Measurements from ENCODE around the gene NAPG.
"Not testable (repeated sequence)": the region's sequence is repeated elsewhere in the genome, so short reads cannot be mapped to it uniquely, and the experiment has no call there.

Gene NAPG

DNA sequence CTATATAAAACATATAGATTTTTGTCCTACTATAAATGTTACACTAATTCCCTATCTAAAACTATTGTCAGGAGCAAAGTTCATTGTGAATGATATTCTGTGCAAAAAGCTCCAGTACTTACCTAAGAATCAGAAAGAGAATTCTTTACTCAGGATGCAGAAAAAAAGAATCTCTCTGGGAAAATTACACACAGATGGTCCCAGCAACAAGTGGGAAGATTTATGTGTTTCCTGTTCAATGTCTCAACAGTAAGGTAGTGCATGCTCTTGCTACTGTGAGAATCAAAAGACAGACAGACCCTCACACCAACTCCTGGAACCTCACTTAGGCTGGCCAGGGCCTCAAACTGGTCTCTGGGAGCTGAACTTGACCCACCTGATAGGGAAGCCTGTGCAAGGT is 11.2 kb upstream of the NAPG start:
- DNase-seq = no peak

DNA sequence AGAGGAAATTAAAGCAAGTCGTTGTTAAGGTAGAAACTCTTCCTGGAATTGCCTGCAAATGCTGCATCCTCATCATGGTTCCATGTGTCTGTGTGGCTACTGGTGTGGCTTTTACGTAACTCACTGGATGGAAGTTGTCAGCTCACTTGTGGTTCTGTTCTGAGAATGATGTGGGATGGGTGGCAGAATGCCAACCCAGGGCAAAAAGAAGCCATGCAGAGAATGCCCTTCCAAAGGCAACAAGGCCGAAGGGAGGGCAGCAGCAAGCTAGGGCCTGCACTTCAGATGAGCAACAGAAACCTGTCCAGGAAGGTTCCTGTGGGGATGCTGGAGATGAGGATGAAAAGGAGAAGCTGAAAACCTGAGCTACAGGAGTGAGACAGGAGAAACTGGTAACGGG is 10.4 kb upstream of the NAPG start:
- no peak for DNase-seq

DNA sequence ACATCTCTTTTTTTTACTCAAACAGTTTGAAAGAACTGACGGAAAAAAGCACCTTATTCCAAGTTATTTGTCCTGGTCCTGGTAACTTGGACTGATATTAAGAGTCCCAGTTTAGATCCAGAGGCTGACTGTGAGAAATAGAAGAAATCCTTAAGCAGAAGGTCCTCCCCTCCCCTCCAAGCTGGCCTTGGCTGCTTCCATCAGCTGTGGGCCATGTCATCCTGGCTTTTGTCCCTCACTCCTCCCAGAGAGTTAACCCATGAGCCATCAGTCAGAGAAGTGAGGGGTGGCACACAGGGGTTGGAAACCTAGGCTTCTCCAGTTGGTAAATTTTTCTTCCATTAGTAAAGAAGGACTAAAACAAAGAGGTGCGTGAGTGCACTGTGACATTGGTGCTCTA is 9.7 kb upstream of the NAPG start:
- no peak for DNase-seq

DNA sequence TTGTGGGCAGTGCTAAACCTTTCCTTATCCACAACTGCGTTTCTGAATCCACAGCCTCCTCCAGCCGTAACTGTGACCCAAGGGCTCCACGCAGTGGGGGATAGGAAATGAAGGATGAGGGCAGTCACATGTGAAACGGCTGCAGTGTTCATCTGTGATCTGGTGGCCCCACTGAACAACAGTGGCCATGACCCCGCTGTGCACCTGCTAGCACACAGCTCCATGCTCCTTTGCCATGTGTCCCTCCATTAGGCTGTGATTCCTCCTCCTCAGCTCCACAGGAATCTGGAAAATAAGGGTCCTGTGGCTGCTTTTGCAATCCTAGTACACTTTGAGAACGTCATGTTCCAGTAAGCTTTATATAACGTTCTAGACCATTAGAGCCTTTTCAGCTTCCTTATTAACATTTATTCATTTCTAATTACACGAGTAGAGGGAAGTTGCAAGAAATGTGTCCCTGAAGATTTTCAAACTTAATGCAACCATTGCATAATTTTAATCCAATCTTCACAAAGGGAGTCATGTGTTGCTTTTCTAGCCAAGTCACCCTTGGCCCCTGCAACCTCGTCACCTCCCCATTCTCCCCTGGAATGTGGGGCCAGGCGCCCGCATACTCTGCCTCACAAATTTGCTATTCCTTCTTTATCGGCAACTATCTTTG is 7.1 kb upstream of the NAPG start:
- DNase-seq = no peak

DNA sequence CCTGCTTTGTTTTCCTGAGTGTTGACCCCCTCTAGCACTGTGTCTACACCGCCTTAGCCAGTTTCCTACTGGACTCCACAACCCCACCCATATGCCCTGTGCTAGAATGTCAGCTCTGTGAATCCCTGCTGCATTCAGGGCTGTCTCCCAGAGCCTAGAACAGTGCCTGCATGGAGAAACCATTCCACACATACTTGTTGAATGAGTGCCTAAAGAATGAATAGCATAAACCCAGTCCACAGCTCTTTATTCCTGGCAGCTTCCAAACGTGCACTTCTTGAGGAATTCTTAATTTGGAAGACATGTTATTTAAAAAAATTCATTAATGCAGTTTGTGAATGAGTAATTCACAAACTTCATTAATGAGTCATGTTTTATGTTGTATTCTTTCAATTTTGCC is 6.5 kb upstream of the NAPG start:
- no peak for DNase-seq

DNA sequence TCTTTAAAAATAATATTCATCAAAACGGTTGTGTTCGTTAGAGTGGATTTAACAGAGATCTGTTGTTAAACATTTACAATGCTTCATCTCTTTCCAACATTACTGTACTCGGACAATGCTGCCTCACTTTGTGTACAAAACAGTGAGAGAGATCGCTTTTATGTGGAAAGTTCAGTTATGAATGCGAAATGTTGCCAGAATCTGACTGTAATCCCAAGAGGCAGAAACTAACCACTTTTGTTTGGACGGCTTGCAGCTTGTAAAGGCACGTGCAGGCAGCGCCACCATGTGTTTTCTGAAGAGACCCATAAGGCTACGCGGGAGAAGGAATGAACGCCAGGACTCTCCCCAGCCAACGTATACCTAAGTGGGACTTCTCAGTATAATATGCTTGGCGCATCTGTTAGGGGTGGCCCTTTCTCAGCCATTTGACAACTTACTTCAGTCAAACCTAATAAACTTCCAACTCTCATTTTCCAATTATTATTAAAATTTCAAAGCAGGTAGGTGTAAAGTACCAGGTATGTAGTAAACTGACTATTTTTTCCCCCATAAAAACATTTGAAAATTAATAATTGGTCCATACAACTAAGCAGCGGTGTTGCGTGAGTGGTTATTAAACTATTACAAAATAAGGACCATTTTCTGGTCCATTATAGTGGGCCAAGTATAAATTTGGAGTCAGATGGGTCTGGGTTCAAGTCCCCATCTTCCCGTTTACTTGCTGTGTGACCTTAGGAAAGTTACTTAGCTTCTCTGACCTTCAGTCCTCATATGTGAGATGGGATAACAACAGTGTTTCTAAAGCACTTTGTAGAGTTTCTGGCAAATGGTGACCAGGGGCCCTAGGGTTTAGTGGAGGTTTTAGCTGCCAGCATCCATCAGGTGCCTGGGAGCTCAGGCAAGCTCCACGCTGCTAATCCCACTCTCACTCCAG is 5.6 kb upstream of the NAPG start:
- peak in 3 of 4 experiments; percentile 4 to 41 (median 27) for DNase-seq

DNA sequence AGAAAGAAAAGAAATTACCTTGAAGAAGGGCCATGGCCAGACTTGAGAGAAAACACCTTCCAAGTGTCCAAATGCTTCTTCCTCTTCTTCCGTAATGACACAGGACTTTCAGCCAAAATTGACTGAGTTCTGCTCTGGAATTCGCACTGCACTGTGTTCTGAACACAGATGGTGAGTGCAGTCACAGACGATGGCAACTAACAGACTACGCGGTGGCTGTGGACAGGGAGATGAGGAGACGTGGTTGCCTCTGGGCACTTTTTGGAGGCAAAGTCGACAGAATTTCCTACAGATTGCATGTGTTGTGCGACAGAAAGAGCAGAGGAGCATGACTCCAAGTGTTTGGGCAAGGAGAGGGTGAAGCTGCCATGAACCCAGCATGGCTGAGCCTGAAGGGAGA is 4.3 kb upstream of the NAPG start:
- DNase-seq = no peak

DNA sequence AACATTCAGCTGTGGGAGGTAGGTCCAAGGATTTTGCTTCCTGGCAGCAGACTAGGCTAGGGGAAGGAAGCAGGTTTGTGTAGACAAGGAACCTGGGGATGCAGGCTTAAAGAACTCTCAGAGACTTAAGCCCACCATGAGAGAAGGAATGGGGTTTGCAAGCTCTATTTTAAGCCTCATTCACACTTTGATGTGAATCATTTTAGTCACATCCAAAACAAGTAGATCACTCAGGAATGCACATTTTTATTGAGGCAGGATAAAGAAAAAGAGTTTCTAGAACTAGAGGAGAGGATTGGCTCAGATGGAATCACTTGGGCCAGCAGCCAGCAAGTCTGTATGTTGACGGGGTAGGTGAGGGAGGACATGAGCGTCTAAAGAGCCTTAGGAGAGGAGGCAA is 3.3 kb upstream of the NAPG start:
- DNase-seq = no peak

DNA sequence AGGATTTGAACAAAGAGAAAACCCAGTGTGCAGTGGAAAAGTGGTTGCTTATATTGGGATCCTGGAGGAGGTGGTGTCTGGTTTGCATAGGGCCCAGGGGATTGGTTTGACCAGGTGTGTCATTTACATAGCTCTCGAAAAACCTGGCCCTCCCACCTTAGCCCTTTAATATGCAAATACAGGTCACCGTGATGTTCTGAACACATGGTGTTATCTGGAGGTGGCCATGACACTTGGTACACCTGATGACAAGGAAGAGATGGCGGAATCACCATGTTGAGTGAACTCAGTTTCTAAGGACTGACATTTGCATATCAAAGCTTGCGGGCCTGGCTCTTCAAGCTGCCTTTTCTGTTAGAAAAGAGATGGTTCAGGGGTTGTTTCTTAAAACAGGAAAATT is 2.3 kb upstream of the NAPG start:
- no peak for DNase-seq

DNA sequence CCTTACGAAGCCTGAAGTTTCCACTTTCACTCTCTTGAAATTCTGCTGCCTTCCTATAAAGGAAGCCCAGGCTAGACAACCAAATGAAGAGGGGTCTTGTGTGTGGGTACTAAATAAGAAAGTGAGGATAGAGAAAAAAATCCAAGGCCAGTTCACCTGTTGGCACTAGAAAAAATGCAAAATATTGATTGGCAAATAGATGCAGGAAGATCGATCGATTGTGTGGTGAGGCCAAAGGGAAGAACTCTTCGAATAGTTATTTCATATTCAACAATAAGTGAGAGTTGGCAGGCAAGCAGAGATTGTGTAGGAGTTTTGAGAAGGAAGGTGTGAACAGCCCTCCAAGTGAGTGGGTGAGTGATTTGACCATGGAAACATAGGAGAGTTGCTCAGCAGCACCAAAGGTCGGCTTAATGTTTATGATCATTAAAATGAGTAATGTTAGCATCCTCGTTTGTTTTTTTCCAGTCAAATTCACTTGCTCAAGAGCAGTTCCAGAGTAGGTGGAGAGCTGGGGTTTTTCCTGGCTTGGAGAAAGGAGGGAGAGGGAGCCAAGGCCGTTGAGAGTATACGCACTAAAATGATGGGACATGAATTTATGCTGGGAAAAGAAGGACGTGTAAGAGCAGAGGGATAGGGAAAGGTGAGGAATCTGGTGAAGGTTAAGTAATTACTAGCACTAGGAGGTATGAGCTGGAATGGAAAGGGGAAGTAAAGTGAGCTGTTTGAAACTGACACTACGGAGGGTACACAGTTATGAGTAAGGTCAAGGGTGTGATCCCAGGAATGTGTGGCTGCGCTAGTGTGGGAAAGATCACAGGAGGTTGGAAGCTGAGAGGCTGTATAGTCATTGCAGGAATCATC is 1.1 kb upstream of the NAPG start:
- DNase-seq = no peak

DNA sequence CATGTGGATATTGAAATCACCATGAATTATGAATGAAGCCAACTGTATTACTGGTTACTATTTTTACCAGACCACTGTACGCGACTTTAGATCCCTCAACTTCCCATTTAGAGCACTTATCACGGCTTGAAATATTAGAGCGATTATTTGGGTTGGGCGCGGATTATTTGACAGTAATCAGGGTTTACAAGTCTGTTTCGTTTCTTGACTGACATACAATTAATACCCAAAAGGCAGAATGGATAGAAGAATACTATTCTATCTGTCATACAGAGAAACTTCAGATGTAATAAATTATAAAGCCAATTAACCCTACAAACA is 496 bp upstream of the NAPG start:
- DNase-seq = no peak

DNA sequence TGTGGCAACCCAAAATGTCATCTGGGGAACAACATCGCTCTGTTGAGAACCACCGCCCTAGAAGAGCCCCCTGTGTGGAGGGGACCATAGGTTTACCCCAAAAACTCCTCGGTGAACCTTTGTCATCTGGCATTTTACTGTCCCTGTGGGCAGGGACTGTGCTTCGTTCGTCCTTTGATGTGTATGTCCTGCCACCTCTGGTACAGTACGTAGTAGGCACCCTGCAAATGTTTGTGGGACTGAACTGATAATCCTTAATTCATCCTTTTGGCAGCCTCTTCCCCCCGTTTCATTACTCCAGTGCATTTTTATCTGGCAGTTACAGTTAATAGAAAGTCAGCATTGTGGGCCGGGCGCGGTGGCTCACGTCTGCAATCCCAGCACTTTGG is 728 bp downstream of the NAPG start:
- DNase-seq = no peak

DNA sequence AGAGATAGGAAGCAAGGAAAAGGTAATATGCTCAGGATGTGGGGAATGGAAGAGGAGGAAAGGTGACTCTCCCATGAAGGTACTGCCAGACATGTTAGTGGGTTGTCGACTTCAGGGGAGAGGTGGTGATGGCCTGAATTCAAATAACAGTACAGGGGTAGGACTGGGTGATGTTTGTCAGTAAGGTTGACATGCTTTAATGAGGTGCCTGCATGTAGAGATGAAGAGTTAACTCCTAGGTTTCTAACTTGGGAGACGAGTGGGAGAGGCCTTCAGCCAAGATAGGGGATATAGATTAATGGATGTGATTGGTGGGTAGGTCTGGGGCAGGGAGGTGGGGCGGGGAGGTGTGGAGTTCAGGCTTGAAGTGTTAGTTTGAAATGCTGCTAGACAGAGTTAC is 2.6 kb downstream of the NAPG start:
- no peak for DNase-seq

DNA sequence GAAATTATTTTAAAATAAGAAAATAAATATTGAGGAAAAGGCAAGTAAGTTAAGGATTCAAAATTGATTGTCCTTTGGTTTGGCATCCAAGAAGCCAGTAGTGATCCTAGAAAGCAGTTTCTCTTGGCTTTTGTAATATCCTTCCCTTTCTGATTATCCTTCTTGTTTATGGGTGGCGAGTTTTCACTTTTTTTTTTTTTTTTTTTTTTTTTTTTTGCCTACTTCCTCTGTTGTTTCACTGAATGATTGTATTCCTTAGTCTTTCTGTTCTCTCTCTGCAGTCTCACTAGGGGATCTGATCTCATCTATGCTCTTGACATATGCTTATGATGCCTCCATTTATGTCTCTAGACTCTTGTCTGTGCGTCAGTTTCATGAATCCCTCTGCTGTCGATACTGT is 4.2 kb downstream of the NAPG start:
- DNase-seq = no peak

DNA sequence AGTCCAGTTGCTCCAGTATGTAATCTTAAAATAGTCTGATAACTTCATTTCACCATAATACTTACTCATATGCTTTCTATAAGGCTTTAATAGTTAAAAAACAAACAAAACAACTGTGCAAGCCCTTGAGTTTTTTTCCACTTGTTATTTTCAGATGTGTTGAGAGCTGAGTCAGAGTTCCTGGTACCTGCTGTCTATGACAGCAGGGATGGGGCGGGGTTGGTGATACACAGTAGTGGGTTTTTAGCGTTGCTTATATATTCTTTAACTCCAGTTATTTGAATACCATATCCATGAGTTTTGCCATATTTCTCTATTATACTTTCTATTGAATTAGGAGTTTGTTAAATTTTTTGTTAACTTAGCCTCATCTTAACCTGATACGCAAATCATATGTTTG is 5.0 kb downstream of the NAPG start:
- DNase-seq = no peak

DNA sequence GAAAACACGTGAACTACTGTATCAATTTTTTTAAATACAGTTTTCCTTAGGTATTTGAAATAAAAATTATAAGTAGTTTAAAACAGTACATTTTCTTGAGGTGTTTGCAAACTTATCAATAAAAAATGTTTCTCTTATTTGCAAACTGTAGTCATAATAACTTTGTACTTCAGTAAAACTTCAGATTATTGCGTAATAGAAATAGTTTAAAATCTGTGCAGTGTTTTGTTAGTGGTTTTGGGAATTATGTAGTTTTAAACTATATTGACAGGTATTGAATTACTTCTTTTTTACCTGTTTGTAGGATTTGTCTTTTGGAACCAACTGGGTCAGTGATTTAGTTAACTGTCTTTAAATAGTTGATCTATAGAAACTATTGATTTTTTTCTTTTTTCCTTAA is 7.3 kb downstream of the NAPG start:
- no peak for DNase-seq

DNA sequence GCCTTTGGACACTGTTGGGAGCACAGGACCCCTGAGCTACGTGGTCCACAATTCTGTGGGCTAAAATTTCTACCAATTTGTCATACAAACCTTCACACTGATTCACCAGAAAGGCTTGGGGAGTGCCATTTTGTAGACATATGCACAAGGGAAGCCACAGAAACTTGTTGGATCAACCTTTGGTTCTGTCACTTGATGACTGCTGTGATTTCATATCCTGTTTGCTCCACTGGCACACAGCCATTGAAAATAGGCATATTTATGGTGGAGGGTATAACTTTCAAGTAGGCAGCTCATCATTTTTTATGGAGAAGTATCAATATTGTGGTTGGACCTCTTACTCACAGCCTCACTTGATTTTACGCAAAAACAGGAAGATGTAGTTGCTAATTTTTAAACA is 10.5 kb downstream of the NAPG start:
- no peak for DNase-seq

DNA sequence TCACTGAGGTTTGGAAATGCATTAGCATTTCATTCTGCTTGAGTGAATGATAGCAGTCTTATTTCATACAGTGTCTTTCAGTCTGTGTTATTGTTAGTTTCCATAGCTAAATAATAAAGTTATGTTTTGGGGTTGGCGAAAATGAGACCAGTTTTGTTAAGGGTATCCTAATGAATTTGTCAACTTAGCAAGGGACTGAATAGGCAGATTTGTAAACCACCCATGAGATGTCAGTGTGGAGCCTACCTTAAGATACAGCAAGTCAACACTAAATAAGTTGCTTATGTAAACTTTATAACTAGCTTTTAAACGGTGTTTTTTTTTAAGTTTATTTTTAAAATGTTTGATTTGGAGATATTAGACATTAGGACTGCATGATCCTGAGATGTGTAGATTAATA is 11.9 kb downstream of the NAPG start:
- DNase-seq = no peak

DNA sequence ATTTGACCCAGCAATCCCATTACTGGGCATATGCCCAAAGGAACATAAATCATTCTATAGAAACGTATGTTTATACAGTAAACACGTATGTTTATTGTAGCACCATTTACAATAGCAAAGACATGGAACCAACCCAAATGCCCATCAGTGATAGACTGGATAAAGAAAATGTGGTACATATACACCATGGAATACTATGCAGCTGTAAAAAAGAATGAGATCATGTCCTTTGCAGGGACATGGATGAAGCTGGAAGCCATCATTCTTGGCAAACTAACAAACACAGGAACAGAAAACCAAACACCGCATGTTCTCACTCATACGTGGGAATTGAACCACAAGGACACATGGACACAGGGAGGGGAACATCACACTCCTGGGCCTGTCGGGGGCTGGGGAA is 13.3 kb downstream of the NAPG start:
- not testable (repeated sequence) for DNase-seq

DNA sequence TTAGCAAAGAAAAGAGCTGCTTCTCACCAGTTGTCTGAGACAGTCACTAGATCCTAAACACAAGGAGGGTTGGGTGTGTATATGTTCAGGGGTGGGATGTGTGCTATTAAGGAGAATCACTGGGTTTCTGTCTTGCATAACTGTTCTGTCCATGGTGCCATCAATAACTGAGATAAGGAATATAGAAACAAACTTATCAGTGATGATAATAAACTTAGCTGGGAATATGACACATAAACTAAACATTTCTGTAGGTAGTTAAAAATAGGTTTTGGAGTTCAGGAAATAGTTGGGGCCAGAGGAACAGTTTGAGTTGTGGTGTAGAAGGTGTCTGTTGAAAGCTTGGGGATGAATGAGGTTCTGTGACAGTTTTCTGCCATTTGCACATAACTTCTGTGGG is 17.4 kb downstream of the NAPG start:
- DNase-seq = no peak

DNA sequence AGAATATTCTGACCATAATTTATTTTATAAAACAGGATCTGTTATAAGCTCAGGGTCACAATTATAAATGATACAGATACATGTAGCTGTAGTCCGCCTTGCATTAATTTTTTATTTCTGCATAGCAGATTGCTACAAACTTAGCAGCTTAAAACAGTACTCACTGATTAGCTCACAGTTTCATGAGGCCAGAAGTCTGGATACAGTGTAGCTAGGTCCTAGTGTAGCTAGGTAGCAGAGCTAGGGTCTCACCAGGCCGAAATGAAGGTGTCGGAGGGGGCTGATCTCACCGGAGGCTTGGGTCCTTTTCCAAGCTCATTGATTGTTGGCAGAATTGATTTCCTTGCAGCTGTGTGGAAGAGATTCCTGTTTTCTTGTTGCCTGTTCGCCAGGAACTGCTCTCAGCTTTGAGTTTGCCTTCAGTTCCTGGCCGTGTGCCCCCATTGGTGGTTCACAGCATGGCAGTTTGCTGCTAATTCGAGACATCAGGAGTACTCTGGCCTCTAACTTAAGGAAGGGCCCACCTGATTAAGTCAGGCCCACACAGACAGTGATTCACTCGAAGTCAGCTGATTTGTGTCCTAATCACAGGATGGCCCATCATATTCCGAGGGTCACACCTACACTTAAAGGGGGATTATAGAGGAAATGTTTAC is 18.4 kb downstream of the NAPG start:
- DNase-seq = no peak

DNA sequence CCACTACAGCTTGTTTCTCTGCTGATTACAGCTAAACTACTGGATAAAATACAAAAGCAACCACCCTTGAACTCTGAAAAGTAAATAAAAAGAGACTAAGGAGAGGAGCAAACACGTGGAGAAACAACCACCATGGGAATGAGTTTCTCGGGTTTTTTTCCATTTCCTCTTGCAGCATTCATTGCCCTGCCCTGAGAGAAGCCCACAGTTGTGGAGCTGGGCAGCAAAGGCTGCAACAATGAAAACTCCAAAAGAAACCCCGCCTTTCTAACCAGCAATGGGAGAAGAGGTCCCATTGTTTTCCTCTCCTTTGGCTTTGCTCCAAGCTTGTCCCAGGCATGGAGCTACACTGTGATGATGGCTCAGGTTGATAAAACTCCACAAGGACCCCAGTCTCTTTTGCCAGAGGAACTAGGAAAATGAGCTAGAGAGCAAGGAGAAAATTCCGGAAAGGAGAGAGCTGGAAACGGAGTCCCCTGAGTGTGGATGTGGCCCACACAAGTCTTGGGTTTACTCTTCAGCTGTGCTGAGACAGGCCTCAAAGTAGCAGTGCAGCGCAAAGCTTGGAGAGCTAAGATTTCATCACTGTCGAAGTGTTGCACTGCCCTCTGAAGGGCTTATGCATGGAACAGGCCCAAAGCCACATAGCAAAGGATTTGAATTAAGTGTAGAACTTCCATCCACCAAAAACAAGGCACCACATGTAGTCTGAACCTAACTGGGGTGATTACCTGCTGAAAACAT is 20.9 kb downstream of the NAPG start:
- no peak for DNase-seq

DNA sequence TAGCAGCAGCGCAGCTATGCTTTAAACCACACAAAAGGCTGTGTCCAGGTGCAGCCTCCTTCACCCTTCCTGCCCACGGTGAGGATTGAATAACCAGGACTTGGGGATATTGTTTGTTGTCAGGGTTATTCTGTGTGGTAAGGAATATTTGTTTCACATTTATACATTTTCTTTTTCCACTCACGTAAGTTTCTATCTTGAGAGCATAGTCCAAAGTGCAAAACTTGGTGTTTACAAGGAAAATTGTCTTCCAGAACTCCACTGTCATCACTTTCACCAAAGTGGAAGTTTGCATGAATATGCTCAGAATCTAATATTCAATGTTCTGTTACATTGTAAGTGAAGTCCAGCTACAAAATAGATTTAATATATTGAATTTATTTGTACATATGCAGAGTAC is 26.4 kb downstream of the NAPG start:
- DNase-seq = no peak
